Liver (tissue), 3 donors: ENCODE measurements around the gene MYO18B.

ENCODE experiments used
- FOXA1 ChIP-seq: IDR thresholded peaks from 2 replicates; pipeline ENCODE4 v1.6.1; 2016; ENCODE audit warnings: antibody characterized with exemption
- GABPA ChIP-seq, 2 donors: IDR thresholded peaks in 1 of 2; conservative IDR thresholded peaks in 1 of 2; 2 replicates each; pipeline ENCODE4 v1.6.1; 2016; ENCODE audit warnings: antibody characterized with exemption in 2 of 2, mild to moderate bottlenecking in 1 of 2, moderate library complexity in 1 of 2
- JUND ChIP-seq, 2 donors: IDR thresholded peaks; 2 replicates each; pipeline ENCODE4 v1.6.1; 2016; ENCODE audit warnings: antibody characterized with exemption in 2 of 2
- RAD21 ChIP-seq, 2 donors: IDR thresholded peaks; 2 replicates each; pipeline ENCODE4 v1.6.1; 2016; ENCODE audit warnings: antibody characterized with exemption in 2 of 2, mild to moderate bottlenecking in 2 of 2
- SP1 ChIP-seq: IDR thresholded peaks from 2 replicates; pipeline ENCODE4 v1.6.1; 2018; ENCODE audit warnings: antibody characterized with exemption, mild to moderate bottlenecking
- TAF1 ChIP-seq: conservative IDR thresholded peaks from 2 replicates; pipeline ENCODE4 v1.6.1; 2016; ENCODE audit warnings: antibody characterized with exemption, mild to moderate bottlenecking
- TF ChIP-seq, protein P1 (sequence below): fragments of 150-350 bp; IDR thresholded peaks from 2 replicates; pipeline ENCODE4 v1.5.1; 2017; ENCODE audit warnings: improper control_type of control experiment, low read depth, low read length; ENCODE audit not compliant: missing input control
- TF ChIP-seq, protein P2 (sequence below): IDR thresholded peaks from 2 replicates; pipeline ENCODE4 v1.6.1; 2016; ENCODE audit warnings: antibody characterized with exemption
- TF ChIP-seq, protein P3 (sequence below): IDR thresholded peaks from 2 replicates; pipeline ENCODE4 v1.6.1; 2016; ENCODE audit warnings: antibody characterized with exemption
- donor health status: healthy.
- donor health status: healthy.

DNA sequence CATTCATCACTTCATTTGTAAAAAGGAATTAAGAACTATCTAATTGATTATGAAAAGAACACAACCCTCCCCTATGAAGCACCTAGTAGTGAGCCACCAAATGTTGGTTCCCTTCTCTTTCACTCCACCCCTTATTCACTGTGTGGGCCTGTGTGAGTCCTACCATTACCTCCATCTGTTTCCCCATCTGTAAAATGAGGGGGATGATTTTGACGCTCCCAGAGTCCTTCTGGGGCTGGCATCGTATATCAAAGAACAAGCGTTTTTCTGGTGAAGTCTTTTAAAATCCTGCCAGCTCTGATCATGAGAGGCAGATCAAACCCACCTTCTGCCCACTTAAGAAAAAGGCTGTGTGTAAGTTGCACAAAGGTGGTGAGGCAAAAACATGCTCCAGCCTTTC is 330.6 kb downstream of the MYO18B start:
- TF ChIP-seq, protein P1, sequence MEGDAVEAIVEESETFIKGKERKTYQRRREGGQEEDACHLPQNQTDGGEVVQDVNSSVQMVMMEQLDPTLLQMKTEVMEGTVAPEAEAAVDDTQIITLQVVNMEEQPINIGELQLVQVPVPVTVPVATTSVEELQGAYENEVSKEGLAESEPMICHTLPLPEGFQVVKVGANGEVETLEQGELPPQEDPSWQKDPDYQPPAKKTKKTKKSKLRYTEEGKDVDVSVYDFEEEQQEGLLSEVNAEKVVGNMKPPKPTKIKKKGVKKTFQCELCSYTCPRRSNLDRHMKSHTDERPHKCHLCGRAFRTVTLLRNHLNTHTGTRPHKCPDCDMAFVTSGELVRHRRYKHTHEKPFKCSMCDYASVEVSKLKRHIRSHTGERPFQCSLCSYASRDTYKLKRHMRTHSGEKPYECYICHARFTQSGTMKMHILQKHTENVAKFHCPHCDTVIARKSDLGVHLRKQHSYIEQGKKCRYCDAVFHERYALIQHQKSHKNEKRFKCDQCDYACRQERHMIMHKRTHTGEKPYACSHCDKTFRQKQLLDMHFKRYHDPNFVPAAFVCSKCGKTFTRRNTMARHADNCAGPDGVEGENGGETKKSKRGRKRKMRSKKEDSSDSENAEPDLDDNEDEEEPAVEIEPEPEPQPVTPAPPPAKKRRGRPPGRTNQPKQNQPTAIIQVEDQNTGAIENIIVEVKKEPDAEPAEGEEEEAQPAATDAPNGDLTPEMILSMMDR: no peak
- no peak for TF ChIP-seq GABPA (IDR thresholded peaks at IDR 0.05 in 1 of 2, conservative IDR thresholded peaks at IDR 0.05 in 1 of 2)
- no peak for TF ChIP-seq JUND (IDR thresholded peaks at IDR 0.05)
- no peak for TF ChIP-seq TAF1
- TF ChIP-seq, protein P2, sequence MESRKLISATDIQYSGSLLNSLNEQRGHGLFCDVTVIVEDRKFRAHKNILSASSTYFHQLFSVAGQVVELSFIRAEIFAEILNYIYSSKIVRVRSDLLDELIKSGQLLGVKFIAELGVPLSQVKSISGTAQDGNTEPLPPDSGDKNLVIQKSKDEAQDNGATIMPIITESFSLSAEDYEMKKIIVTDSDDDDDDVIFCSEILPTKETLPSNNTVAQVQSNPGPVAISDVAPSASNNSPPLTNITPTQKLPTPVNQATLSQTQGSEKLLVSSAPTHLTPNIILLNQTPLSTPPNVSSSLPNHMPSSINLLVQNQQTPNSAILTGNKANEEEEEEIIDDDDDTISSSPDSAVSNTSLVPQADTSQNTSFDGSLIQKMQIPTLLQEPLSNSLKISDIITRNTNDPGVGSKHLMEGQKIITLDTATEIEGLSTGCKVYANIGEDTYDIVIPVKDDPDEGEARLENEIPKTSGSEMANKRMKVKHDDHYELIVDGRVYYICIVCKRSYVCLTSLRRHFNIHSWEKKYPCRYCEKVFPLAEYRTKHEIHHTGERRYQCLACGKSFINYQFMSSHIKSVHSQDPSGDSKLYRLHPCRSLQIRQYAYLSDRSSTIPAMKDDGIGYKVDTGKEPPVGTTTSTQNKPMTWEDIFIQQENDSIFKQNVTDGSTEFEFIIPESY: no peak
- TF ChIP-seq SP1: no peak
- TF ChIP-seq, protein P3, sequence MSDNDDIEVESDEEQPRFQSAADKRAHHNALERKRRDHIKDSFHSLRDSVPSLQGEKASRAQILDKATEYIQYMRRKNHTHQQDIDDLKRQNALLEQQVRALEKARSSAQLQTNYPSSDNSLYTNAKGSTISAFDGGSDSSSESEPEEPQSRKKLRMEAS: no peak
- no peak for TF ChIP-seq RAD21 (IDR thresholded peaks at IDR 0.05)
- TF ChIP-seq FOXA1: no peak
